22Rv1 (cell line): ENCODE measurements around the gene ZNF266.

Experiments
- H3K27ac ChIP-seq: fragments of 450-650 bp; 2 replicates; pipeline ENCODE4 v1.5.1; 2017
- CTCF ChIP-seq: fragments of 450-650 bp; IDR thresholded peaks from 2 replicates; pipeline ENCODE4 v1.5.1; 2017; ENCODE audit warnings: mild to moderate bottlenecking
- ZFX ChIP-seq: fragments of 450-650 bp; IDR thresholded peaks from 2 replicates; pipeline ENCODE4 v1.6.1; 2017; ENCODE audit warnings: antibody characterized with exemption, borderline replicate concordance

Gene ZNF266

GRCh38 chr19:9453953-9454352 lies 18.6 kb upstream of the ZNF266 start:
- no peak overlapping the region for H3K27ac ChIP-seq
- no peak for TF ChIP-seq ZFX
- no peak for TF ChIP-seq CTCF

GRCh38 chr19:9445037-9445436 lies 9.7 kb upstream of the ZNF266 start:
- no peak overlapping the region for H3K27ac ChIP-seq
- TF ChIP-seq CTCF (no peak), ZFX (no peak)

GRCh38 chr19:9436358-9436757 lies 985 bp upstream of the ZNF266 start:
- H3K27ac ChIP-seq: no peak overlapping the region
- TF ChIP-seq ZFX (no peak), CTCF (no peak)

- TF ChIP-seq ZFX (no peak), CTCF (peak; percentile 54)
- H3K27ac ChIP-seq: no peak overlapping the region
Observed at GRCh38 chr19:9431475-9431874, 3.9 kb downstream of the ZNF266 start.

- TF ChIP-seq CTCF (no peak), ZFX (no peak)
- no peak overlapping the region for H3K27ac ChIP-seq
Observed at GRCh38 chr19:9430444-9430843, 4.9 kb downstream of the ZNF266 start.

- TF ChIP-seq CTCF (no peak), ZFX (no peak)
- H3K27ac ChIP-seq: no peak overlapping the region
Observed at GRCh38 chr19:9427941-9428340, 7.4 kb downstream of the ZNF266 start.

GRCh38 chr19:9413240-9413954 lies 22.0 kb downstream of the ZNF266 start:
- no peak overlapping the region for H3K27ac ChIP-seq
- TF ChIP-seq ZFX (no peak), CTCF (no peak)
